WTC11 (cell line): ENCODE results near the gene UBAP2L. TPM values are rescaled to one million over a fixed set of nuclear protein-coding genes. Genes with fewer than 3 reads are reported as not detected.
A peak's percentile ranks its signal among the peaks of the same experiment; 100 is the strongest.

Experiments used
- AR ChIP-seq: fragments of 250-450 bp; sonication (Bioruptor Pico); IDR thresholded peaks from 2 replicates; pipeline ENCODE4 v1.9.0; 2021; ENCODE audit warnings: mild to moderate bottlenecking
- ATF1 ChIP-seq: sonication (generic); formaldehyde crosslinking; IDR thresholded peaks from 2 replicates; pipeline ENCODE4 v1.8.1; 2023; ENCODE audit warnings: mild to moderate bottlenecking, moderate library complexity, missing genetic modification reagents
- ATF2 ChIP-seq: sonication (generic); formaldehyde crosslinking; IDR thresholded peaks from 2 replicates; pipeline ENCODE4 v1.8.1; 2022; ENCODE audit warnings: low read depth, missing genetic modification reagents, borderline replicate concordance
- CBFB ChIP-seq: sonication (generic); formaldehyde crosslinking; IDR thresholded peaks from 2 replicates; pipeline ENCODE4 v1.8.1; 2022; ENCODE audit warnings: mild to moderate bottlenecking, low read depth, missing genetic modification reagents
- CREB1 ChIP-seq: sonication (generic); formaldehyde crosslinking; IDR thresholded peaks from 2 replicates; pipeline ENCODE4 v1.8.0; 2023; ENCODE audit warnings: mild to moderate bottlenecking, missing genetic modification reagents
- CREM ChIP-seq: sonication (generic); formaldehyde crosslinking; IDR thresholded peaks from 2 replicates; pipeline ENCODE4 v1.8.1; 2022; ENCODE audit warnings: mild to moderate bottlenecking, missing genetic modification reagents, moderate library complexity
- ESRRA ChIP-seq: sonication (generic); formaldehyde crosslinking; IDR thresholded peaks from 2 replicates; pipeline ENCODE4 v1.8.1; 2022; ENCODE audit warnings: mild to moderate bottlenecking, missing genetic modification reagents, borderline replicate concordance
- ETV6 ChIP-seq: sonication (generic); formaldehyde crosslinking; IDR thresholded peaks from 2 replicates; pipeline ENCODE4 v1.8.1; 2022; ENCODE audit warnings: mild to moderate bottlenecking, missing genetic modification reagents
- FOXK1 ChIP-seq: sonication (generic); formaldehyde crosslinking; IDR thresholded peaks from 2 replicates; pipeline ENCODE4 v1.8.0; 2022; ENCODE audit warnings: mild to moderate bottlenecking, moderate library complexity, missing genetic modification reagents
- FOXP1 ChIP-seq: sonication (generic); formaldehyde crosslinking; IDR thresholded peaks from 2 replicates; pipeline ENCODE4 v1.8.0; 2022; ENCODE audit warnings: missing genetic modification reagents, mild to moderate bottlenecking, moderate library complexity, borderline replicate concordance
- FOXP4 ChIP-seq: sonication (generic); formaldehyde crosslinking; IDR thresholded peaks from 2 replicates; pipeline ENCODE4 v1.8.0; 2022; ENCODE audit warnings: mild to moderate bottlenecking, missing genetic modification reagents
- GTF2I ChIP-seq: fragments of 250-450 bp; sonication (Bioruptor Pico); conservative IDR thresholded peaks from 2 replicates; pipeline ENCODE4 v1.4.0; 2021; ENCODE audit warnings: mild to moderate bottlenecking
- IRF1 ChIP-seq: sonication (generic); formaldehyde crosslinking; IDR thresholded peaks from 2 replicates; pipeline ENCODE4 v1.8.0; 2023; ENCODE audit warnings: missing genetic modification reagents
- MXD4 ChIP-seq: fragments of 250-450 bp; sonication (Bioruptor Pico); IDR thresholded peaks from 2 replicates; pipeline ENCODE4 v1.8.0; 2021; ENCODE audit warnings: mild to moderate bottlenecking, moderate library complexity, borderline replicate concordance
- NFYB ChIP-seq: sonication (generic); formaldehyde crosslinking; conservative IDR thresholded peaks from 2 replicates; pipeline ENCODE4 v1.8.0; 2022; ENCODE audit warnings: low read depth, missing genetic modification reagents
- RELA ChIP-seq: sonication (generic); formaldehyde crosslinking; IDR thresholded peaks from 2 replicates; pipeline ENCODE4 v1.8.1; 2022; ENCODE audit warnings: missing genetic modification reagents, mild to moderate bottlenecking, borderline replicate concordance
- RORB ChIP-seq: fragments of 250-450 bp; sonication (Bioruptor Pico); IDR thresholded peaks from 2 replicates; pipeline ENCODE4 v1.9.0; 2021; ENCODE audit warnings: mild to moderate bottlenecking
- SMAD4 ChIP-seq: sonication (generic); formaldehyde crosslinking; IDR thresholded peaks from 2 replicates; pipeline ENCODE4 v1.8.0; 2022; ENCODE audit warnings: mild to moderate bottlenecking, missing genetic modification reagents
- TEAD4 ChIP-seq: sonication (generic); formaldehyde crosslinking; IDR thresholded peaks from 2 replicates; pipeline ENCODE4 v1.8.0; 2022; ENCODE audit warnings: mild to moderate bottlenecking, missing genetic modification reagents
- USF1 ChIP-seq: sonication (generic); formaldehyde crosslinking; IDR thresholded peaks from 2 replicates; pipeline ENCODE4 v1.8.0; 2022; ENCODE audit warnings: mild to moderate bottlenecking, missing genetic modification reagents
- USF2 ChIP-seq: sonication (generic); formaldehyde crosslinking; IDR thresholded peaks from 2 replicates; pipeline ENCODE4 v1.8.1; 2023; ENCODE audit warnings: mild to moderate bottlenecking, missing genetic modification reagents, moderate library complexity
- ZBTB21 ChIP-seq: sonication (generic); formaldehyde crosslinking; IDR thresholded peaks from 2 replicates; pipeline ENCODE4 v1.8.1; 2023; ENCODE audit warnings: mild to moderate bottlenecking, missing genetic modification reagents, borderline replicate concordance
- ZNF138 ChIP-seq: sonication (generic); formaldehyde crosslinking; conservative IDR thresholded peaks from 2 replicates; pipeline ENCODE4 v1.8.1; 2022; ENCODE audit warnings: mild to moderate bottlenecking, moderate library complexity, missing genetic modification reagents
- ZNF396 ChIP-seq: fragments of 250-450 bp; sonication (Bioruptor Pico); IDR thresholded peaks from 2 replicates; pipeline ENCODE4 v1.8.0; 2021; ENCODE audit warnings: mild to moderate bottlenecking, moderate library complexity, borderline replicate concordance
- ZNF416 ChIP-seq: fragments of 250-450 bp; sonication (Bioruptor Pico); IDR thresholded peaks from 2 replicates; pipeline ENCODE4 v1.9.0; 2021; ENCODE audit warnings: mild to moderate bottlenecking, inconsistent platforms
- ZNF532 ChIP-seq: fragments of 250-450 bp; sonication (Bioruptor Pico); IDR thresholded peaks from 2 replicates; pipeline ENCODE4 v1.9.0; 2021; ENCODE audit warnings: mild to moderate bottlenecking, borderline replicate concordance
- total RNA-seq: library from RNA; stranded (reverse); gene quantifications from 3 replicates; pipeline ENCODE4 v1.2.3, GENCODE V29; 2021

The UBAP2L gene
- total RNA-seq, 1 experiment from 2014 or later = 205 TPM

- TF ChIP-seq ATF1 (CRISPR knock-in tag) (no peak), FOXP4 (peak; percentile 98), ESRRA (CRISPR knock-in tag) (peak; percentile 82; the same call in 1 of the 2 replicates), IRF1 (CRISPR knock-in tag) (0 out of 2 replicates have a peak, but pooled peaks have one; percentile 62), ZNF532 (no peak), RELA (CRISPR knock-in tag) (peak; percentile 58; the same call in 1 of the 2 replicates), NFYB (CRISPR knock-in tag) (no peak), ZBTB21 (CRISPR knock-in tag) (no peak), RORB (CRISPR knock-in tag) (no peak), ZNF416 (CRISPR knock-in tag) (no peak), ETV6 (peak; percentile 98), ZNF138 (CRISPR knock-in tag) (no peak), ZNF396 (CRISPR knock-in tag) (no peak), USF1 (peak; percentile 99), FOXK1 (CRISPR knock-in tag) (peak; percentile 95), AR (CRISPR knock-in tag) (no peak), CBFB (CRISPR knock-in tag) (no peak), CREB1 (CRISPR knock-in tag) (peak; percentile 79; the same call in 1 of the 2 replicates), FOXP1 (CRISPR knock-in tag) (peak; percentile 92), MXD4 (no peak), USF2 (CRISPR knock-in tag) (peak; percentile 98), TEAD4 (CRISPR knock-in tag) (no peak), SMAD4 (CRISPR knock-in tag) (no peak), ATF2 (CRISPR knock-in tag) (no peak), GTF2I (CRISPR knock-in tag) (no peak), CREM (CRISPR knock-in tag) (peak; percentile 82; the same call in 1 of the 2 replicates)
Observed at GRCh38 chr1:154220071-154220969, at the start of gene UBAP2L (continued).
